GM23248 (cell line): Measurements from ENCODE around the gene ASPSCR1.

Experiments
- EZH2 ChIP-seq: fragments of 200-600 bp; sonication (generic); IDR thresholded peaks from 2 replicates; pipeline ENCODE4 v1.6.1; 2018; ENCODE audit warnings: antibody characterized with exemption, mild to moderate bottlenecking; ENCODE audit not compliant: insufficient read depth, poor library complexity, severe bottlenecking
- EZH2phosphoT487 ChIP-seq: fragments of 200-600 bp; sonication (generic); IDR thresholded peaks from 2 replicates; pipeline ENCODE4 v1.6.1; 2018; ENCODE audit warnings: antibody characterized with exemption, moderate library complexity, mild to moderate bottlenecking, low read depth; ENCODE audit not compliant: insufficient read depth

GRCh38 chr17:82039695-82040299, 62.4 kb downstream of the ASPSCR1 start:
- TF ChIP-seq EZH2phosphoT487, result no peak
- TF ChIP-seq EZH2, result no peak
